Left lung (tissue), 10 donors: ENCODE results near the gene SERPINE1. TPM values are rescaled to one million over a fixed set of nuclear protein-coding genes. Genes with fewer than 3 reads are reported as not detected.

Source experiments
- ATAC-seq: fragments of 200-7000 bp; cut with Tn5 transposase; one replicate; pipeline ENCODE4 v1.9.1; 2020; ENCODE audit warnings: moderate library complexity
- DNase-seq, 4 donors: peaks; one replicate each; pipeline ENCODE4 v3.0.0-alpha.2; 2013 to 2020
- H3K27ac ChIP-seq, 2 donors: fragments of 200-600 bp; sonication (generic) in 1 of 2; one replicate each; pipeline versions ENCODE4 v1.5.0 to v1.8.0; 2020 to 2021
- H3K27me3 ChIP-seq, 2 donors: fragments of 200-600 bp; sonication (generic) in 1 of 2; one replicate each; pipeline versions ENCODE4 v1.5.0 to v1.8.0; 2020 to 2021
- H3K36me3 ChIP-seq, 2 donors: fragments of 200-600 bp; sonication (generic) in 1 of 2; one replicate each; pipeline versions ENCODE4 v1.5.0 to v1.8.0; 2020 to 2021
- H3K4me1 ChIP-seq, 2 donors: fragments of 200-600 bp; one replicate each; pipeline ENCODE4 v1.8.0; 2021
- H3K4me3 ChIP-seq, 2 donors: fragments of 200-600 bp; sonication (generic) in 1 of 2; one replicate each; pipeline versions ENCODE4 v1.5.0 to v1.8.0; 2020 to 2021; ENCODE audit warnings: mild to moderate bottlenecking in 1 of 2
- H3K9me3 ChIP-seq, 2 donors: fragments of 200-600 bp; sonication (generic) in 1 of 2; one replicate each; pipeline versions ENCODE4 v1.5.0 to v1.8.0; 2020 to 2021
- CTCF ChIP-seq, 2 donors: fragments of 200-600 bp; sonication (generic) in 1 of 2; IDR thresholded peaks; one replicate each; pipeline versions ENCODE4 v1.5.0 to v1.8.0; 2021; ENCODE audit warnings: antibody characterized with exemption in 2 of 2
- intact Hi-C, 2 donors: fragments of 100-400 bp; cut with DNase I; formaldehyde crosslinking; loops; one replicate each; pipeline versions ENCODE4 v1.11.2 to v1.14.2; 2022
- microRNA-seq, 2 donors: library from miRNA; unstranded; fragments of <30 nt; microRNA quantifications; one replicate each; pipeline ENCODE4, GENCODE V29; 2019
- polyA plus RNA-seq, 6 donors: library from polyadenylated mRNA; unstranded; fragments of 120-200 nt; gene quantifications; one replicate each; pipeline ENCODE4 v1.2.1, GENCODE V29; 2013; ENCODE audit not compliant: insufficient read length in 6 of 6
- total RNA-seq, 2 donors: library from RNA; stranded (reverse); fragmentation: NEBNext Ultra II Directional; extraction: Animal tissue kit (Norgen Biotek cat#: 25700); gene quantifications; one replicate each; pipeline ENCODE4 v1.2.1, GENCODE V29; 2021
- donor health status: DM: no; HTN: yes; CAD: no.
- donor health status: DM: no; HTN: no; CAD: no.

Gene SERPINE1
- total and polyA plus RNA-seq, 8 donors: 2.5 to 80.5 (median 3.9) TPM

- Histone ChIP-seq H3K4me1 (no peaks in the 10 kb centered on the region), H3K9me3 (no peaks in the 10 kb centered on the region), H3K36me3 (no peaks in the 10 kb centered on the region), H3K27ac (no peak overlapping the region), H3K4me3 (no peak overlapping the region), H3K27me3 (peaks cover 0 to 60% of the 10 kb centered on the region in 2 donors)
- no peak for TF ChIP-seq CTCF (IDR thresholded peaks at IDR 0.05)
- intact Hi-C loops: no loop called here
- DNase-seq: no peak
- no peak for ATAC-seq
These were observed 60.0 kb downstream of the SERPINE1 start for GRCh38 chr7:101186844-101187428.

Small RNAs within 50 kb of the gene (microRNA-seq; reads per million reads assigned to microRNA genes)
- 0 to 0.34 reads per million in 2 donors for gene MIR4653

Other genes starting within 250 kb of the SERPINE1 start
- gene UFSP1, start 237.4 kb upstream of the SERPINE1 start, total RNA-seq: 1 to 10 TPM; 1.8 to 4.4 TPM
- 1 to 10 TPM in 4 of 6 donors, under 1 TPM in 2; 0.87 to 2.1 (median 1.6) TPM for gene UFSP1, start 237.4 kb upstream of the SERPINE1 start, polyA plus RNA-seq
- gene ACHE, start 231.2 kb upstream of the SERPINE1 start, total RNA-seq: 1 to 10 TPM; 2.4 to 3.3 TPM
- gene ACHE, start 231.2 kb upstream of the SERPINE1 start, polyA plus RNA-seq: 1 to 10 TPM; 1.6 to 4.5 (median 2.7) TPM
- 1 to 10 TPM; 2.9 to 3.6 TPM for gene MUC3A, start 177.6 kb upstream of the SERPINE1 start, total RNA-seq
- under 1 TPM; 0.37 to 0.67 (median 0.58) TPM for gene MUC3A, start 177.6 kb upstream of the SERPINE1 start, polyA plus RNA-seq
- 1 to 10 TPM in 1 of 2 donors, under 1 TPM in 1; 0.44 to 1.7 TPM for gene MUC12, start 157.5 kb upstream of the SERPINE1 start, total RNA-seq
- 1 to 10 TPM in 3 of 6 donors, under 1 TPM in 3; 0.45 to 2.0 (median 1.2) TPM for gene MUC12, start 157.5 kb upstream of the SERPINE1 start, polyA plus RNA-seq
- under 1 TPM in 1 of 2 donors, not detected in 1; 0.05 TPM for gene MUC17, start 107.0 kb upstream of the SERPINE1 start, total RNA-seq
- gene MUC17, start 107.0 kb upstream of the SERPINE1 start, polyA plus RNA-seq: under 1 TPM in 1 of 6 donors, not detected in 5; 0.46 TPM
- 10 to 100 TPM; 42.8 to 55.6 TPM for gene TRIM56, start 41.6 kb upstream of the SERPINE1 start, total RNA-seq
- gene TRIM56, start 41.6 kb upstream of the SERPINE1 start, polyA plus RNA-seq: 10 to 100 TPM; 23.4 to 29.2 (median 25.8) TPM
- gene AP1S1, start 27.4 kb downstream of the SERPINE1 start, total RNA-seq: 10 to 100 TPM; 39.4 to 48.7 TPM
- gene AP1S1, start 27.4 kb downstream of the SERPINE1 start, polyA plus RNA-seq: 10 to 100 TPM; 83.9 to 92.6 (median 85.8) TPM
- not detected for gene VGF, start 38.5 kb downstream of the SERPINE1 start, total RNA-seq
- 1 to 10 TPM in 2 of 6 donors, under 1 TPM in 4; 0.82 to 1.4 (median 0.95) TPM for gene VGF, start 38.5 kb downstream of the SERPINE1 start, polyA plus RNA-seq
- gene NAT16, start 53.2 kb downstream of the SERPINE1 start, total RNA-seq: not detected
- gene NAT16, start 53.2 kb downstream of the SERPINE1 start, polyA plus RNA-seq: under 1 TPM; 0.04 to 0.27 (median 0.09) TPM
- not detected for gene MOGAT3, start 73.9 kb downstream of the SERPINE1 start, total RNA-seq
- under 1 TPM in 5 of 6 donors, not detected in 1; 0.07 to 0.11 (median 0.08) TPM for gene MOGAT3, start 73.9 kb downstream of the SERPINE1 start, polyA plus RNA-seq
- gene PLOD3, start 90.5 kb downstream of the SERPINE1 start, total RNA-seq: 100 to 1,000 TPM in 1 of 2 donors, 10 to 100 TPM in 1; 97.1 to 120 TPM
- 10 to 100 TPM; 60.9 to 69.2 (median 64.5) TPM for gene PLOD3, start 90.5 kb downstream of the SERPINE1 start, polyA plus RNA-seq
- 10 to 100 TPM; 66.1 to 70.5 TPM for gene ZNHIT1, start 91.1 kb downstream of the SERPINE1 start, total RNA-seq
- gene ZNHIT1, start 91.1 kb downstream of the SERPINE1 start, polyA plus RNA-seq: 10 to 100 TPM; 44.9 to 60.6 (median 52.3) TPM
- 1 to 10 TPM; 7.6 to 8.4 TPM for gene CLDN15, start 110.7 kb downstream of the SERPINE1 start, total RNA-seq
- 10 to 100 TPM; 11.9 to 19.0 (median 16.8) TPM for gene CLDN15, start 110.7 kb downstream of the SERPINE1 start, polyA plus RNA-seq
- gene FIS1, start 118.0 kb downstream of the SERPINE1 start, total RNA-seq: 100 to 1,000 TPM; 144 to 148 TPM
- gene FIS1, start 118.0 kb downstream of the SERPINE1 start, polyA plus RNA-seq: 100 to 1,000 TPM; 116 to 139 (median 129) TPM
- gene IFT22, start 194.7 kb downstream of the SERPINE1 start, total RNA-seq: 10 to 100 TPM; 18.8 to 27.4 TPM
- gene IFT22, start 194.7 kb downstream of the SERPINE1 start, polyA plus RNA-seq: 10 to 100 TPM; 42.8 to 51.0 (median 47.2) TPM
- gene COL26A1, start 235.8 kb downstream of the SERPINE1 start, total RNA-seq: under 1 TPM in 1 of 2 donors, not detected in 1; 0.76 TPM
- gene COL26A1, start 235.8 kb downstream of the SERPINE1 start, polyA plus RNA-seq: 1 to 10 TPM; 5.5 to 7.7 (median 7.2) TPM